Measurements from ENCODE around the gene ABI1.

GRCh38 chr10:26755443-26755903, 105.3 kb downstream of the ABI1 start:
- TF ChIP-seq CTCF (tag by site-specific recombination; IDR thresholded peaks at IDR 0.05) (no peak), ZNF777 (tag by site-specific recombination; IDR thresholded peaks at IDR 0.05; ENCODE audit: borderline replicate concordance) (no peak), ZNF529 (tag by site-specific recombination; IDR thresholded peaks at IDR 0.05; ENCODE audit: insufficient replicate concordance) (no peak), ZNF654 (tag by site-specific recombination; IDR thresholded peaks at IDR 0.05; ENCODE audit: low read depth) (no peak), ZNF785 (tag by site-specific recombination; IDR thresholded peaks at IDR 0.05) (no peak), ZSCAN5A (tag by site-specific recombination; IDR thresholded peaks at IDR 0.05) (no peak)

Data from HEK293 (cell line).